Ramos (cell line): ENCODE measurements around the gene NAPA.

ENCODE experiments used
- in situ Hi-C: fragments of 300-500 bp; cut with MboI; formaldehyde crosslinking; loops from one replicate; pipeline ENCODE4 v1.14.3; 2022; ENCODE audit warnings: low sequenced_read_pairs; ENCODE audit not compliant: unreplicated experiment

Gene NAPA

GRCh38 chr19:47514869-47515588 lies at the start of gene NAPA:
Gene NAPA (minus strand): TSS chr19:47515063. CDS start chr19:47514940, 123 bp downstream.
- in situ Hi-C loops = no loop called here

- in situ Hi-C loops = no loop called here
Observed at GRCh38 chr19:47564081-47564480, 49.2 kb upstream of the NAPA start.

GRCh38 chr19:47561440-47562057 lies 46.7 kb upstream of the NAPA start:
- in situ Hi-C loops = no loop called here

GRCh38 chr19:47560999-47561398 lies 46.1 kb upstream of the NAPA start:
- in situ Hi-C loops = no loop called here

GRCh38 chr19:47550129-47550528 lies 35.3 kb upstream of the NAPA start:
- in situ Hi-C loops = no loop called here

- in situ Hi-C loops = no loop called here
Observed at GRCh38 chr19:47549261-47549862, 34.5 kb upstream of the NAPA start.

GRCh38 chr19:47547199-47547598 lies 32.3 kb upstream of the NAPA start:
- in situ Hi-C loops = no loop called here

- in situ Hi-C loops = no loop called here
Observed at GRCh38 chr19:47545061-47545948, 30.4 kb upstream of the NAPA start.

- in situ Hi-C loops = no loop called here
Observed at GRCh38 chr19:47544476-47544875, 29.6 kb upstream of the NAPA start.

GRCh38 chr19:47544075-47544474 lies 29.2 kb upstream of the NAPA start:
- in situ Hi-C loops = no loop called here

GRCh38 chr19:47542030-47542475 lies 27.2 kb upstream of the NAPA start:
- in situ Hi-C loops = no loop called here

- in situ Hi-C loops = no loop called here
Observed at GRCh38 chr19:47541518-47541917, 26.7 kb upstream of the NAPA start.

GRCh38 chr19:47540748-47541147 lies 25.9 kb upstream of the NAPA start:
- in situ Hi-C loops = no loop called here

- in situ Hi-C loops = no loop called here
Observed at GRCh38 chr19:47539747-47540311, 25.0 kb upstream of the NAPA start.

- in situ Hi-C loops = no loop called here
Observed at GRCh38 chr19:47538812-47539211, 23.9 kb upstream of the NAPA start.

- in situ Hi-C loops = no loop called here
Observed at GRCh38 chr19:47537493-47537892, 22.6 kb upstream of the NAPA start.

GRCh38 chr19:47534628-47535027 lies 19.8 kb upstream of the NAPA start:
- in situ Hi-C loops = no loop called here

GRCh38 chr19:47531640-47532387 lies 17.0 kb upstream of the NAPA start:
- in situ Hi-C loops = no loop called here

GRCh38 chr19:47529018-47529742 lies 14.3 kb upstream of the NAPA start:
- in situ Hi-C loops = no loop called here
